NCI-H2081 treated with DMSO at 0.1 percent for 48 hours (cell line): ENCODE data around the gene DENND1B.
"Not testable (repeated sequence)": the region's sequence is repeated elsewhere in the genome, so short reads cannot be mapped to it uniquely, and the experiment has no call there.

Experiments
- DNase-seq: peaks from one replicate; lab custom pipeline; 2025; lab: John Stamatoyannopoulos, UW

DENND1B gene

DNA sequence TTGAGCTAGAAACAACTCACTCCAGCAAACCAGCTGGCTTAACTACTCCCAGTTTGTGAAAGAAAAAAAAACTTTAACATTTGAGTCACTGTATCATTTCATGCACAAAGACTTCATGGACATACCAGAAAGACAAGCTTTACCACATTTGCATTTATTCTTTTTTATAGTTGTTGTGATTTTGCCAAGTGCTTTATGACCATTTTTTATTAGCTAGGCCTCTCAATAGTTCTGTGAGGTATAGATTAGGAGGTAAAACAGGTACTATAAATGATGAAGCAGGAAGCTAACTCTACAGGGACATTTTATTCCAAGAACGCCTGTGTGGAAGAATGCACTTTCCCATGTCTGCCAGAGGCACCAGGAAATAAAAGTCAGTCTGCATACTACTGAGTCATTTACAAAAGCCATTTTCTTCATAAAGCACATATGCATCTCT lies 8.2 kb upstream of the DENND1B start:
- DNase-seq: no peak

- no peak for DNase-seq
These were observed 7.6 kb upstream of the DENND1B start for GRCh38 chr1:197782722-197783360.

DNA sequence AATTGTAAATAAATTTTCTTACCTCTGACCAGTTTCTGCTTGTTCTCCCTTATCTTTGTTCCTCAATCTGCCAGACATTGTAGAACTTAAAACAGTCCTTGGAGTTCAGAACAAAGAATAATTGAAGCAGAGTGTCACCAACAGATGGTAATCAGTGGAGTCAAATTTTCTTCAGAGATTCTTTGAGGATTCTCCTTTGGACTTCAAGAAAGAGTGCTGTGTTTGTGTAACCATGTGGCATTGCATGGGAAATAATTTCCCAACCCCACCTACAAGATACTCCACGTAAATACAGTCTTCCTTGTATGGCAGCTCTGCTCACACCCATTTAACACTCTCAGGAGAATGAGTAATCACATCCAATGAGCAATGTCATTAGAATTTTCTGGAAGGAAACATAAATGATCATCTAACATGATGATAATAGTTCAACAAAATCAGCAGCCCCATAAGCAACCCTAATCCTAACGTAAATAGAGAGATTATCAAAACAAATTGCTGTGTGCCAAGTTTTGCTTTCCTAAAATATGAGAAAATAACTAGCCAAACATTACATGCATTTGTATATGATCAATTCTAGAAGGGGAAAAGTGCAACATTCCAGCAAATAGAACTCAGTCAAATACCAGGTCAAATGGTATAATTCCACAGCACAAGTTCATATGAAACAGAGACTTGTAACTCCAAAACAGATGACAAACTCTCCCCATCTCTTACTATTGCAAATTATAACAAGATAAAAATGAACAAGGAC lies 6.9 kb upstream of the DENND1B start:
- no peak for DNase-seq

GRCh38 chr1:197779921-197780320 lies 4.6 kb upstream of the DENND1B start:
- no peak for DNase-seq

DNA sequence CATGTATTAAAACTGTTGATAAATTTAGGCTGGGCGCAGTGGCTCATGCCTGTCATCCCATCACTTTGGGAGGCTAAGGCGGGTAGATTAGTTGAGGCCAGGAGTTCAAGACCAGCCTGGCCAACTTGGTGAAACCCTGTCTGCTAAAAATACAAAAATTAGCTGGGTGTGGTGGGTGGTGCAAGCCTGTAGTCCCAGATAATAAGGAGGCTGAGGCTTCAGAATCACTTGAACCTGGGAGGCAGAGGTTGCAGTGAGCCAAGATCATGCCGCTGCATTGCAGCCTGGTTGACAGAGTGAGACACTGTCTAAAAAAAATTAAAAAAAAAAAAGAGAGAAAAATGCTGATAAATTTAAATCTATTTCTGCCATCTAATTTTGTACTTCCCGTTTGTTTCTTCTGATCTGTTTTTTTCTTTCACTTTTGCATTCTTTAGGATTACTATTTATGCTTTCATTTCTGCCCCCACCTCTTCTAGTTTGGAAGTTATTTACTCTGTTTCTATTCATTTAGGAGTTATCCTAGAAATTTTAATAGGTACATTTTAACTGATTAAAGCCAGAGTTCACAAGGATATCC lies 3.2 kb upstream of the DENND1B start:
- no peak for DNase-seq

DNA sequence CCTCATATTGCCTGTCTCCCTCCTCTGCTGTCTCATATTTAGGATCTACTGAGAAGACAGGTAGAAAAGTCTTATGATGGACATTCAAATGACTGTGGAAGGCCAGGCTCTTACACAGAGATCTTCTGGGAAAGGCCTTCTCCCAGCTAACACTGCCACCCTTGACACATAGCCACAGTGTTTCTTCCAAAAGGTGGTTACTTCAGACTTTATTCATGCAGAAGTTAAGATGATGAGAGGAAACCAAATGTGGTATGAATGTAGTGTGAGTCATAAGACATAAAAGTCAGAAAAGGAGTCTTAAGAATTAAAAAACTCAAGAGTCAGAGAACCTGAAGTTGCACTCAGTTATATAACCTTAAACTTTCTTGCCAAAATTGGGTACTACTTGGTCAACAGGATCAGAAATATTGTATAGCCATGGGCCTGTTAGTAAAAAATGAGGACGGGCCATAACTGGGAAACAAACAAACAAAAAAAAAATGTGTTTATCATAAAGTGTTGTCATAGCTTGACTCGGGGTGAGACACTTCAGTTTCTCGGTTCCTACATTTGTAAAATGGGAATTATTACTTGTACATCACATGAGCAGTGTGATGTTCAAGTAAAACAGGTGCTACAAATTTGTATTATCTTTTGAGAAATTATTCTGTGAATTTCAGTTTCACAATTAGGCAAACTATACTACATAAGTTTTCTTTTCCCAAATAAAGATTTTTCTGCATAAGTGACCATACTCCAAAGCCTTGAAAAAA lies 1.2 kb upstream of the DENND1B start:
- DNase-seq: no peak

DNA sequence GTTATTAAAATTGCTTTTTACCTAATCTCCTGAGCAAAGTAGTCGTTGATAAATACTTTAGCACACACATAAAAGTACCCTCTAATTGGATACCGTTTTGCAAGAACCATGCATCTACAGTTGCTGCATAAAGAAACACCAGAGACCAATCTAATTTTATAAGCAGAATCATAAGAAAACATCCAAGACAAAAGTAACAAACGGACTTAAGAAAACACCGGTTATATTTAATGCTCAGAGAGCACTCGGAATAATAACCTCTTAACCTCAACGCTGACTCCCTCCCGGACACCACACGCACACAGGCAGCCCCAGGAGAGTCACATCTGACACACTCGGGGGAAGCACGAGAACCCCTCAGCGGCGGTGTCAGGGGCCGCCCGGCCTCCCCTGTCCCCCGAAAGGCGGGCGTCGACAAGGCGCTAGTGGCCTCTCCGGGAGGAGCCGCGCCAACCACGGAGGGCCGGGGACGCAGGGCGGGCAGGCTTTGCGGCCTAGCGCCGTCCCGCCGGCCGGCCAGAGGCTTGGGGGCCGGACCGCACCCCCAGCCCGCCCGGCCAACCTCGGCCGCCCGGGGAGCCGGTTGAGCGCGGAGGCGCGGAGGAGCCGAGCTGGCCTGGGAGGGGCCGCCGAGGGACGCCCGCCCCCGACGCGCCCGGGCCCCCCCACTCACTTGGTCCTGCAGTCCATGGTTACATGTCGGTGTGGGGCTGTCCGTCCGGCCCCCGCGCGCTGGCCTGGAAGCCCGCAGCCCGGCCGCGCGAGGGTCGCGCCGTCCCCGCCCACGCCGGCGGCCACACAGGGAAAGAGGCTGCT lies 606 bp downstream of the DENND1B start:
- DNase-seq: no peak

DNA sequence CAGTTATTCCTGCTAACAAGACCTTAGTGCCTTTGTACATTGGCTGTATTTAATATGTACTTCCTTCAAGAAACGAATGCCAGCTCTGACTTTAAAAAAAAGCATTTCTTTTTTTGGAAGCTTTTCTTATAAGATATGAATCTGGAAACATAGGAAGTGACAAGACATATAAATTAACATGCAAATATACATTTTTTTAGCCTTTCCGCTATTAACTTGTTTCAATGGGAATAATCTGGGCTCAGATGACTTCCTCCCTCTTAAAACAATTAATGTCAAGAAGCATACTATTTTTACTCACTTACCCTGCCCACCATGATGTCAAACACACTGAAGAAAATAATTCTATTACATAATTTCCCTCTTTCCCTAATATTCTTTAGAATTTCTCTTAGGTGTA lies 1.4 kb downstream of the DENND1B start:
- no peak for DNase-seq

GRCh38 chr1:197771904-197772556 lies 3.2 kb downstream of the DENND1B start:
- DNase-seq: no peak

- no peak for DNase-seq
These were observed 3.9 kb downstream of the DENND1B start for GRCh38 chr1:197771386-197771785.

DNA sequence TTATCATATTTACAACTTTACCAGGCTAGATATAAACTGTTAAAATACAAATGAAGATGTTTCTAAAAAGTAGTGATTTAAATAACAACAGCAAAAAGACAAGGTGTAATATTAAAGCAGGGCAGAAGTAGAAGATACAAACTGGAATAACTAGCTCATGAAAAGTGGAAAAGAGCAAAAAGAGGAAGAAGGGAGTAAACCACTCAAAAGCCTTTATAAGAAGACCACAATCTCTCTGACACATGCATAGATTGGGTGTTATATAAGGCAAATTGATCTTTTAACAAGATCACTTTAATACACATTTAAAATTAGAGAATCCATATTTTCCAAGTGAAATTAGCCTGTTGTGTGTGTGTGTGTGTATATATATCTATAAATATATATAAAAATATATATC lies 5.0 kb downstream of the DENND1B start:
- no peak for DNase-seq

GRCh38 chr1:197769287-197769686 lies 6.0 kb downstream of the DENND1B start:
- no peak for DNase-seq

GRCh38 chr1:197768014-197768805 lies 7.1 kb downstream of the DENND1B start:
- DNase-seq: no peak

DNA sequence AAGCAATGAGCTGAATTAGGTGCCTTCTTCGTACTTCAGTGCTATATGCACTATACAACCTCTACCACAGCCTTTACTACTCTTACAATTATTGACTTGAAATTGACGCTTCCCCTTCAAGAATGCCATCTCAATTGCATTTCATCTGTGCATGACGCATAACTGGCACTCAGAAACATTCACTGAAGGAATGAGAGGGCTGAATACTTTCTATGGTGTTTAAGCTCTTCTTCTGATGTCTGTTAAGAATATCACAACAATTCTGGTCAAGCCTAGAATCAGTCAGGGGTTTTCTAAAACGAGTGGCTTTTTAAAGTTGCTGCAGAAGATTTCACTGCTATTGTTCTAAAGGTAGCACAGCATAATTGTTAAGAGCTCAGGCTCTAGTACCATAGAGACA lies 11.5 kb downstream of the DENND1B start:
- no peak for DNase-seq

GRCh38 chr1:197763307-197763706 lies 12.0 kb downstream of the DENND1B start:
- DNase-seq: no peak

DNA sequence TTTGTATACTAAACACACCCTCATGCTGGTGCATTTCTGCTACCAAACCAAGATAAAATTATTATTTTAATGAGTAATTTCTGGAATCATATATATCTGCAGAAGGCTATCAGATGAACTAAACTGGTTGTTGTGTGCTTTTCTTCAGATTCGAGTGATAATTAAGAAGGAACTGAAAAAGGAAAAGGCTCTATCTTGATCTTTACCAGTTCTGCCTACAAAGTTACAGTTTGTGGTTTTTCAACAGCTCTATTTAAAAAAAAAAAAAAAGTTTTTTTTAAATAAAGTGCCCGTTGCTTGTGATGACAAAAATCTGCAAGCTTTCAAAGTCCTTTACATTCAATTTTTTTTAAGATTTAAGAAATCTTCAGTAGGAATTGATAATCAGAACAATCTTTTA lies 13.6 kb downstream of the DENND1B start:
- no peak for DNase-seq

DNA sequence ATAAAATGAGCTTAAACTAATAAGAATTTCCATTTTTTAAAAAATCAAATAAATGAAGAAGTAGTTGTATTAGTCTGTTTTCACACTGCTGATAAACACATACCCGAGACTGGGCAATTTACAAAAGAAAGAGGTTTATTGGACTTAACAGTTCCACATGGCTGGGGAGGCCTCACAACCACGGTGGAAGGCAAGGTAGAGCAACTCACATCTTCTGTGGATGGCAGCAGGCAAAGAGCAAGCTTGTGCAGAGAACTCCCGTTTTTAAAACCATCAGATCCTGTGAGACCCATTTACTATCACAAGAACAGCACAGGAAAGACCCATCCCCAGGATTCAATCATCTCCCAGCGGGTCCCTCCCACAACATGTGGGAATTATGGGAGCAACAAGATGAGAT lies 19.7 kb downstream of the DENND1B start:
- not testable (repeated sequence) for DNase-seq

GRCh38 chr1:197752652-197753164 lies 22.6 kb downstream of the DENND1B start:
- DNase-seq: not testable (repeated sequence)

DNA sequence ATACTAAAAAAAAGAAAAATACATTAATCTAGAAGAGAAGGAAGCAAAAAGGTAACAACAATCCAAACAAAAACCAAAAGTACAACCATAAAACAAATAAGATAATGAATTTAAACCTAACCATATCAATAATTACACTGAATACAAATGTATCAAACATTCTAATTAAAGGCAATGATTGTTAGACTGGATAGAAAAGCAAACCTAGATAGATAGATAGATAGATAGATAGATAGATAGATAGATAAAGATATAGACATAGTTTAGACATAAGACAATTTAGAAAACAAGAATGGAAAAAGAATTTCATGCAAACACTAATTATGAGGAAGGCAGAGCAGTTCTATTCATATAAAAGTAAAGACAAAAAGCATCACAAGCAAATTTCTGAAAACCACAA lies 24.9 kb downstream of the DENND1B start:
- no peak for DNase-seq

GRCh38 chr1:197745911-197746310 lies 29.4 kb downstream of the DENND1B start:
- DNase-seq: no peak
